Mucosa of descending colon (tissue), 3 donors: ENCODE data around the gene ADGRV1. TPM values are rescaled to one million over a fixed set of nuclear protein-coding genes. Genes with fewer than 3 reads are reported as not detected.

Experiments
- ATAC-seq: fragments of 200-7000 bp; cut with Tn5 transposase; one replicate; pipeline ENCODE4 v1.9.1; 2020; ENCODE audit warnings: mild to moderate bottlenecking, moderate library complexity
- DNase-seq, 3 donors: peaks; one replicate each; pipeline ENCODE4 v3.0.0-alpha.2; 2020
- H3K36me3 ChIP-seq: fragments of 200-600 bp; one replicate; pipeline ENCODE4 v1.8.0; 2021; ENCODE audit warnings: low read depth, mild to moderate bottlenecking
- H3K4me1 ChIP-seq: fragments of 200-600 bp; one replicate; pipeline ENCODE4 v1.8.0; 2021; ENCODE audit warnings: low read depth, mild to moderate bottlenecking
- H3K4me3 ChIP-seq: fragments of 200-600 bp; one replicate; pipeline ENCODE4 v1.8.0; 2021; ENCODE audit warnings: mild to moderate bottlenecking
- H3K9me3 ChIP-seq: fragments of 200-600 bp; one replicate; pipeline ENCODE4 v1.8.0; 2021; ENCODE audit warnings: mild to moderate bottlenecking
- CTCF ChIP-seq: fragments of 200-600 bp; IDR thresholded peaks from one replicate; pipeline ENCODE4 v1.8.0; 2022; ENCODE audit warnings: antibody characterized with exemption, mild to moderate bottlenecking
- intact Hi-C, 2 donors: fragments of 100-400 bp; cut with DNase I in 1 of 2; cut with micrococcal nuclease in 1 of 2; formaldehyde crosslinking; loops; one replicate each; pipeline versions ENCODE4 v1.11.0 to v1.11.1; 2022; cut with DNase I, micrococcal nuclease
- long read RNA-seq, 2 donors: library from polyadenylated mRNA; unstranded; transcript quantifications; one replicate each; pipeline ENCODE4 v2.0.0, GENCODE V29; 2019 to 2021
- total RNA-seq, 3 donors: library from RNA; stranded (reverse); fragmentation: NEBNext Ultra II Directional in 2 of 3; extraction: Animal tissue kit (Norgen Biotek cat#: 25700) in 2 of 3; gene quantifications; one replicate each; pipeline versions ENCODE4 v1.2.1 to v1.2.4, GENCODE V29; 2021 to 2023
- donor health status: DM: no; HTN: no; CAD: no; lungs with moderate emphysema.
- donor health status: DM: no; HTN: no; CAD: no.
- donor health status: DM: no; HTN: yes; CAD: no.

ADGRV1 gene
- 1 to 10 TPM; 4.5 to 8.6 (median 6.1) TPM for total RNA-seq
- long read RNA-seq, donor 1, partial matches to known transcripts = 0 of 1 reads
- long read RNA-seq, donor 1, other reads (novel, unspliced or antisense) = 1 of 1 reads
- long read RNA-seq, donor 2, partial matches to known transcripts = 0 of 3 reads
- long read RNA-seq, donor 2, other reads (novel, unspliced or antisense) = 2 of 3 reads

GRCh38 chr5:90558344-90559192 lies at the start of gene ADGRV1:
Gene ADGRV1, plus strand, starts transcription at chr5:90558797. Its CDS starts 99 bp downstream, at chr5:90558896.
- intact Hi-C loops = no loop called here
- no peaks in the 10 kb centered on the region for H3K9me3 ChIP-seq
- peak within 1 kb of the TSS; percentile 12 for H3K4me3 ChIP-seq
- H3K4me1 ChIP-seq = no peaks in the 10 kb centered on the region
- peak; percentile 99 for ATAC-seq
- DNase-seq = peak; percentile 86 to 93 (median 91)
- TF ChIP-seq CTCF = no peak
- H3K36me3 ChIP-seq = no peaks in the 10 kb centered on the region

- intact Hi-C loops = no loop called here
- no peak for TF ChIP-seq CTCF
- Histone ChIP-seq H3K9me3 (no peaks in the 10 kb centered on the region), H3K4me1 (no peaks in the 10 kb centered on the region), H3K4me3 (no peak overlapping the region), H3K36me3 (no peaks in the 10 kb centered on the region)
- ATAC-seq (no peak), DNase-seq (no peak)
These were observed 48.2 kb upstream of the ADGRV1 start for GRCh38 chr5:90510438-90510837.

- DNase-seq (no peak), ATAC-seq (no peak)
- intact Hi-C loops = no loop called here
- no peaks in the 10 kb centered on the region for H3K4me1 ChIP-seq
- no peak for TF ChIP-seq CTCF
- H3K9me3 ChIP-seq = no peaks in the 10 kb centered on the region
- no peaks in the 10 kb centered on the region for H3K36me3 ChIP-seq
- no peak overlapping the region for H3K4me3 ChIP-seq
These were observed 44.1 kb upstream of the ADGRV1 start for GRCh38 chr5:90514520-90514919.

- DNase-seq (no peak), ATAC-seq (no peak)
- intact Hi-C loops = no loop called here
- no peaks in the 10 kb centered on the region for H3K9me3 ChIP-seq
- no peak for TF ChIP-seq CTCF
- H3K36me3 ChIP-seq = no peaks in the 10 kb centered on the region
- H3K4me3 ChIP-seq = no peak overlapping the region
- H3K4me1 ChIP-seq = no peaks in the 10 kb centered on the region
These were observed 39.9 kb upstream of the ADGRV1 start for GRCh38 chr5:90518661-90519060.

GRCh38 chr5:90519081-90519480 lies 39.5 kb upstream of the ADGRV1 start:
- DNase-seq = no peak
- intact Hi-C loops = no loop called here
- no peaks in the 10 kb centered on the region for H3K9me3 ChIP-seq
- no peak for ATAC-seq
- no peaks in the 10 kb centered on the region for H3K36me3 ChIP-seq
- no peak overlapping the region for H3K4me3 ChIP-seq
- no peak for TF ChIP-seq CTCF
- no peaks in the 10 kb centered on the region for H3K4me1 ChIP-seq
